PC-3 (cell line): Measurements from ENCODE around the gene ELP5. TPM values are rescaled to one million over a fixed set of nuclear protein-coding genes. Genes with fewer than 3 reads are reported as not detected.

Source experiments
- ATAC-seq: fragments of 200-7000 bp; cut with Tn5 transposase; 2 replicates; pipeline ENCODE4 v1.9.1; 2020; ENCODE audit warnings: mild to moderate bottlenecking, moderate library complexity
- BruUV-seq: library from RNA; stranded (reverse); fragments of 400-500 nt; replicated peaks from 2 replicates; lab custom pipeline; 2021; lab: Mats Ljungman, UMichigan
- CTCF ChIA-PET: fragments of 300-600 bp; sonication (Branson Sonifier 250); formaldehyde crosslinking; loops from one replicate; lab custom pipeline; 2022; ENCODE audit warnings: antibody characterized with exemption; lab: Charles Lee
- POLR2A ChIA-PET: fragments of 300-600 bp; sonication (Branson Sonifier 250); formaldehyde crosslinking; loops from one replicate; lab custom pipeline; 2022; ENCODE audit warnings: antibody characterized with exemption; ENCODE audit not compliant: unreplicated experiment; lab: Charles Lee
- DNase-seq: peaks from one replicate; pipeline ENCODE4 v3.0.0-alpha.2; 2015
- H2AFZ ChIP-seq: fragments of 300-600 bp; sonication (generic); 2 replicates; pipeline ENCODE4 v1.6.0; 2016; ENCODE audit warnings: antibody characterized with exemption, low read length
- H3F3A ChIP-seq: fragments of 300-600 bp; sonication (generic); one replicate; pipeline ENCODE4 v1.6.0; 2017; ENCODE audit warnings: antibody characterized with exemption, low read length, control low read depth, mild to moderate bottlenecking; ENCODE audit not compliant: unreplicated experiment
- H3K27ac ChIP-seq: fragments of 300-600 bp; sonication (generic); 2 replicates; pipeline ENCODE4 v1.5.1; 2016; ENCODE audit warnings: mild to moderate bottlenecking, low read length
- H3K27me3 ChIP-seq: fragments of 300-600 bp; sonication (generic); 2 replicates; pipeline ENCODE4 v1.6.1; 2016; ENCODE audit warnings: low read length, mixed read lengths
- H3K36me3 ChIP-seq: fragments of 300-600 bp; sonication (generic); 2 replicates; pipeline ENCODE4 v1.6.1; 2016; ENCODE audit warnings: low read depth, mixed run types, low read length, mixed read lengths
- H3K4me1 ChIP-seq: fragments of 300-600 bp; sonication (generic); 2 replicates; pipeline ENCODE4 v1.5.1; 2016; ENCODE audit warnings: low read length; ENCODE audit not compliant: insufficient read depth
- H3K4me2 ChIP-seq: fragments of 300-600 bp; sonication (generic); 2 replicates; pipeline ENCODE4 v1.6.0; 2016; ENCODE audit warnings: low read length
- H3K4me3 ChIP-seq: fragments of 300-600 bp; sonication (generic); 2 replicates; pipeline ENCODE4 v1.5.1; 2016; ENCODE audit warnings: mild to moderate bottlenecking, low read length, mixed read lengths
- H3K79me2 ChIP-seq: fragments of 300-600 bp; sonication (generic); 2 replicates; pipeline ENCODE4 v1.6.1; 2017; ENCODE audit warnings: low read length, mixed read lengths
- H3K9ac ChIP-seq: fragments of 300-600 bp; sonication (generic); 2 replicates; pipeline ENCODE4 v1.6.0; 2016; ENCODE audit warnings: mild to moderate bottlenecking, low read length
- H3K9me2 ChIP-seq: fragments of 300-600 bp; sonication (generic); replicated peaks from 2 replicates; pipeline ENCODE4 v1.6.1; 2016; ENCODE audit warnings: mixed run types, low read length, mixed read lengths
- H3K9me3 ChIP-seq: fragments of 300-600 bp; sonication (generic); 2 replicates; pipeline ENCODE4 v1.6.1; 2016; ENCODE audit warnings: low read length, mixed read lengths
- H4K20me1 ChIP-seq: fragments of 300-600 bp; sonication (generic); 2 replicates; pipeline ENCODE4 v1.6.1; 2016; ENCODE audit warnings: low read length, mixed read lengths
- CTCF ChIP-seq: fragments of 300-600 bp; sonication (generic); conservative IDR thresholded peaks from 2 replicates; pipeline ENCODE4 v1.5.1; 2017; ENCODE audit warnings: antibody characterized with exemption, low read depth, mild to moderate bottlenecking, low read length
- EZH2 ChIP-seq: fragments of 300-600 bp; sonication (generic); IDR thresholded peaks from one replicate; pipeline ENCODE4 v1.6.1; 2017; ENCODE audit warnings: antibody characterized with exemption, mild to moderate bottlenecking, low read length; ENCODE audit not compliant: unreplicated experiment
- EZH2phosphoT487 ChIP-seq: fragments of 300-600 bp; sonication (generic); IDR thresholded peaks from 2 replicates; pipeline ENCODE4 v1.6.1; 2018; ENCODE audit warnings: mild to moderate bottlenecking, antibody characterized with exemption, low read length, borderline replicate concordance
- intact Hi-C: fragments of 100-400 bp; cut with micrococcal nuclease; formaldehyde crosslinking; loops from 2 replicates; pipeline ENCODE4 v1.9.0; 2023
- total RNA-seq: library from RNA; depleted of rRNA; stranded (reverse); fragments of >200 nt; gene quantifications from 2 replicates; pipeline ENCODE4 v1.2.3, GENCODE V29; 2014

The ELP5 gene
- total RNA-seq, 1 experiment from 2014 or later = 67.5 TPM

- Histone ChIP-seq H3K9me3 (no peaks in the 10 kb centered on the region), H3K4me3 (peak overlapping the region; percentile 97), H3K4me1 (peaks cover 27% of the 10 kb centered on the region), H3K9me2 (no peaks in the 10 kb centered on the region), H4K20me1 (peaks cover 14% of the 10 kb centered on the region; the same call in 1 of the 2 replicates), H3K36me3 (peaks cover 4% of the 10 kb centered on the region; the same call in 1 of the 2 replicates), H3K27ac (peak overlapping the region; percentile 93), H3K79me2 (peaks cover 45% of the 10 kb centered on the region), H2AFZ (peak overlapping the region; percentile 65), H3K27me3 (no peaks in the 10 kb centered on the region), H3F3A (no peaks in the 10 kb centered on the region), H3K4me2 (peak overlapping the region; percentile 96), H3K9ac (peak overlapping the region; percentile 93)
- DNase-seq (peak; percentile 69), ATAC-seq (peak; percentile 33)
- BruUV-seq = TSS peak; percentile 38
- TF ChIP-seq EZH2phosphoT487 (no peak), CTCF (no peak), EZH2 (no peak)
- CTCF ChIA-PET = no interaction called here
- POLR2A ChIA-PET = no interaction called here
- intact Hi-C loops = loop anchor here (1.0 to 5.0 kb wide), 2 partner anchors 11 to 219 kb away; partner anchors contain the start of genes ELP5, POLR2A and SLC35G6
Observed at GRCh38 chr17:7262935-7263800, 11.2 kb downstream of the ELP5 start.

- Histone ChIP-seq H3K27ac (peak overlapping the region; percentile 93), H3K27me3 (no peaks in the 10 kb centered on the region), H3K9me2 (no peaks in the 10 kb centered on the region), H3F3A (no peaks in the 10 kb centered on the region), H3K4me1 (peaks cover 27% of the 10 kb centered on the region), H4K20me1 (peaks cover 14% of the 10 kb centered on the region; the same call in 1 of the 2 replicates), H3K9me3 (no peaks in the 10 kb centered on the region), H3K4me2 (peak overlapping the region; percentile 96), H3K4me3 (peak overlapping the region; percentile 97), H3K9ac (peak overlapping the region; percentile 93), H2AFZ (peak overlapping the region; percentile 65; the same call in 1 of the 2 replicates), H3K36me3 (peaks cover 4% of the 10 kb centered on the region; the same call in 1 of the 2 replicates), H3K79me2 (peaks cover 40% of the 10 kb centered on the region)
- POLR2A ChIA-PET = interaction anchor here (0.6 kb wide), 2 partner anchors 42 to 140 kb away, joined by 3 to 4 read pairs; partner anchors contain the start of gene TMEM256
- TF ChIP-seq CTCF (no peak), EZH2phosphoT487 (no peak), EZH2 (no peak)
- ATAC-seq (no peak), DNase-seq (no peak)
- CTCF ChIA-PET = interaction anchor here (0.5 kb wide), 1 partner anchor 80 kb away, joined by 4 read pairs; no protein-coding TSS in a partner anchor
- intact Hi-C loops = loop anchor here (2.0 to 5.0 kb wide), 2 partner anchors 17 to 219 kb away; partner anchors contain the start of genes POLR2A, SLC2A4 and SLC35G6
- no TSS peak for BruUV-seq
Observed at GRCh38 chr17:7263801-7264078, 11.7 kb downstream of the ELP5 start.
